Ovary (tissue), 9 donors: ENCODE measurements around the gene ADAMTS8. TPM values are rescaled to one million over a fixed set of nuclear protein-coding genes. Genes with fewer than 3 reads are reported as not detected.

Experiments used
- DNase-seq, 5 donors: peaks; one replicate each; pipeline ENCODE4 v3.0.0-alpha.2; 2019 to 2020
- H3K27ac ChIP-seq, 2 donors: fragments of 200-600 bp; one replicate each; pipeline versions ENCODE4 v1.5.1 to v1.8.0; 2019 to 2022
- H3K27me3 ChIP-seq: fragments of 200-600 bp; one replicate; pipeline ENCODE4 v1.8.0; 2022
- H3K36me3 ChIP-seq: fragments of 200-600 bp; sonication (generic); one replicate; pipeline ENCODE4 v1.5.1; 2019
- H3K4me1 ChIP-seq: one replicate; pipeline ENCODE4 v1.8.1; 2013; ENCODE audit warnings: mild to moderate bottlenecking, moderate library complexity; ENCODE audit not compliant: insufficient read depth
- H3K4me3 ChIP-seq: fragments of 200-600 bp; sonication (generic); one replicate; pipeline ENCODE4 v1.5.1; 2017
- H3K9me3 ChIP-seq, 2 donors: fragments of 200-600 bp in 1 of 2; sonication (generic) in 1 of 2; one replicate each; pipeline versions ENCODE4 v1.5.1 to v1.8.1; 2013 to 2019; ENCODE audit warnings: mild to moderate bottlenecking in 1 of 2, moderate library complexity in 1 of 2
- CTCF ChIP-seq, 3 donors: fragments of 450-650 bp in 2 of 3; fragments of 200-600 bp in 1 of 3; IDR thresholded peaks; one replicate each; pipeline versions ENCODE4 v1.5.1 to v1.8.0; 2016 to 2022; ENCODE audit warnings: antibody characterized with exemption in 3 of 3, mild to moderate bottlenecking in 1 of 3
- EP300 ChIP-seq: sonication (generic); formaldehyde crosslinking; IDR thresholded peaks from one replicate; pipeline ENCODE4 v1.6.1; 2017; ENCODE audit warnings: antibody characterized with exemption
- POLR2A ChIP-seq: fragments of 450-650 bp; IDR thresholded peaks from one replicate; pipeline ENCODE4 v1.6.1; 2017; ENCODE audit warnings: antibody characterized with exemption, mild to moderate bottlenecking, moderate library complexity
- WGBS, 3 donors: extraction: QIAGEN DNeasy Blood & Tissue Kit in 1 of 3; methylation state at CpG; one replicate each; pipeline versions ENCODE4 v1.1.5 to v1.1.7; 2013 to 2017; 5-methylcytosine and 5-hydroxymethylcytosine counted together
- intact Hi-C, 4 donors: fragments of 100-400 bp; cut with DNase I; formaldehyde crosslinking; loops; one replicate each; pipeline versions ENCODE4 v1.11.0 to v1.15.1; 2022 to 2023
- polyA plus RNA-seq, 2 donors: library from polyadenylated mRNA; stranded (reverse); fragments of 200-250 nt in 1 of 2; fragments of 350-450 nt in 1 of 2; fragmentation: Illumina TruSeq in 1 of 2; extraction: RNeasy Lipid Tissue Mini Kit (QIAGEN cat#74804) in 1 of 2; gene quantifications; one replicate each; pipeline ENCODE4 v1.2.3, GENCODE V29; 2013 to 2014
- total RNA-seq, 7 donors: library from RNA; depleted of rRNA in 2 of 7; stranded (reverse); fragments of >200 nt in 2 of 7; fragmentation: NEBNext Ultra II Directional in 3 of 7; extraction: Animal tissue kit (Norgen Biotek cat#: 25700) in 3 of 7; gene quantifications; one replicate each; pipeline versions ENCODE4 v1.1.0 to v1.2.4, GENCODE V29; 2016 to 2023
- donor health status: DM: no; HTN: no; CAD: no; lungs with moderate emphysema.
- donor health status: DM: no; HTN: no; CAD: no.
- donor health status: Bipolar disorder and iron deficiency.
- donor health status: DM: yes; HTN: yes; CAD: no.
- donor health status: DM: no; HTN: no; CAD: no.
- donor health status: DM: yes; HTN: yes; CAD: no.

Gene ADAMTS8
- total and polyA plus RNA-seq, 9 donors, result 0.24 to 2.1 (median 1.1) TPM

GRCh38 chr11:130462931-130463330, 34.5 kb upstream of the ADAMTS8 start:
- no peak for TF ChIP-seq CTCF (IDR thresholded peaks at IDR 0.05)
- no peak for TF ChIP-seq EP300
- TF ChIP-seq POLR2A, result no peak
- Histone ChIP-seq H3K36me3 (no peaks in the 10 kb centered on the region), H3K9me3 (no peaks in the 10 kb centered on the region), H3K27ac (no peak overlapping the region), H3K27me3 (no peaks in the 10 kb centered on the region), H3K4me1 (no peaks in the 10 kb centered on the region), H3K4me3 (no peak overlapping the region)
- 83 to 88% (median 86%) methylated on average over 8 of the region's 8 CpGs for WGBS, 3 donors
- intact Hi-C loops, result no loop called here
- no peak for DNase-seq

- Histone ChIP-seq H3K4me3 (no peak overlapping the region), H3K27ac (no peak overlapping the region), H3K9me3 (no peaks in the 10 kb centered on the region), H3K36me3 (no peaks in the 10 kb centered on the region), H3K27me3 (no peaks in the 10 kb centered on the region), H3K4me1 (no peaks in the 10 kb centered on the region)
- intact Hi-C loops, result no loop called here
- no peak for DNase-seq
- 93 to 94% (median 94%) methylated on average over 31 of the region's 31 CpGs for WGBS, 3 donors
- no peak for TF ChIP-seq CTCF (IDR thresholded peaks at IDR 0.05)
- TF ChIP-seq EP300, result no peak
- TF ChIP-seq POLR2A, result no peak
These were observed 33.9 kb upstream of the ADAMTS8 start for GRCh38 chr11:130462101-130462885.

- Histone ChIP-seq H3K36me3 (no peaks in the 10 kb centered on the region), H3K4me1 (no peaks in the 10 kb centered on the region), H3K27ac (no peak overlapping the region), H3K9me3 (no peaks in the 10 kb centered on the region), H3K4me3 (no peak overlapping the region), H3K27me3 (no peaks in the 10 kb centered on the region)
- no peak for DNase-seq
- TF ChIP-seq POLR2A (no peak), CTCF (IDR thresholded peaks at IDR 0.05) (no peak), EP300 (no peak)
- 94 to 95% (median 94%) methylated on average over 7 of the region's 7 CpGs for WGBS, 3 donors
- intact Hi-C loops, result loop anchor here in 1 of 4 donors (10.0 kb wide), 1 partner anchor 145 kb away; no protein-coding TSS in a partner anchor
These were observed 31.1 kb upstream of the ADAMTS8 start for GRCh38 chr11:130459521-130459920.

GRCh38 chr11:130458410-130458729, 30.0 kb upstream of the ADAMTS8 start:
- H3K9me3 ChIP-seq, result no peaks in the 10 kb centered on the region
- no peaks in the 10 kb centered on the region for H3K4me1 ChIP-seq
- H3K36me3 ChIP-seq, result no peaks in the 10 kb centered on the region
- 73 to 86% (median 81%) methylated on average over 4 of the region's 4 CpGs for WGBS, 3 donors
- H3K27ac ChIP-seq, result no peak overlapping the region
- no peak for DNase-seq
- no peak overlapping the region for H3K4me3 ChIP-seq
- no peak for TF ChIP-seq CTCF (IDR thresholded peaks at IDR 0.05)
- no peak for TF ChIP-seq EP300
- no peak for TF ChIP-seq POLR2A
- intact Hi-C loops, result loop anchor here in 1 of 4 donors (10.0 kb wide), 1 partner anchor 146 kb away; no protein-coding TSS in a partner anchor
- no peaks in the 10 kb centered on the region for H3K27me3 ChIP-seq
